Keratinocyte (primary cell): ENCODE measurements around the gene OR11L1. TPM values are rescaled to one million over a fixed set of nuclear protein-coding genes. Genes with fewer than 3 reads are reported as not detected.

ENCODE experiments used
- DNase-seq: peaks from one replicate; pipeline ENCODE4 v3.0.0-alpha.2; 2011; ENCODE audit warnings: low read depth, missing footprints, low spot score
- FAIRE-seq: peaks from 2 replicates; lab custom pipeline; 2011; peaks lifted over from hg19 to GRCh38; lab: Jason Lieb, UNC
- H2AFZ ChIP-seq: 2 replicates; pipeline ENCODE4 v1.6.0; 2012; ENCODE audit warnings: low read length, control low read depth, inconsistent platforms; ENCODE audit not compliant: control insufficient read depth
- H3K27ac ChIP-seq: 2 replicates; pipeline ENCODE4 v1.5.1; 2011; ENCODE audit warnings: low read length; ENCODE audit not compliant: control insufficient read depth, insufficient read depth
- H3K27me3 ChIP-seq: 3 replicates; pipeline ENCODE4 v1.6.0; 2011; ENCODE audit warnings: low read length; ENCODE audit not compliant: control insufficient read depth, insufficient read depth; ENCODE audit errors: extremely low read depth
- H3K36me3 ChIP-seq, 2 experiments: 2 replicates in 1 of 2; 3 replicates in 1 of 2; pipeline ENCODE4 v1.5.1; 2011; ENCODE audit warnings: low read length in 2 of 2, mild to moderate bottlenecking in 1 of 2; ENCODE audit not compliant: control insufficient read depth in 2 of 2, insufficient read depth in 2 of 2; ENCODE audit errors: extremely low read depth in 1 of 2
- H3K4me1 ChIP-seq: 3 replicates; pipeline ENCODE4 v1.5.1; 2011; ENCODE audit warnings: low read length; ENCODE audit not compliant: control insufficient read depth, insufficient read depth; ENCODE audit errors: extremely low read depth
- H3K4me2 ChIP-seq: 3 replicates; pipeline ENCODE4 v1.6.0; 2011; ENCODE audit warnings: low read depth, low read length; ENCODE audit not compliant: control insufficient read depth, insufficient read depth; ENCODE audit errors: extremely low read depth
- H3K4me3 ChIP-seq, 3 experiments: fragments of 200-600 bp in 1 of 3; sonication (generic) in 1 of 3; 2 replicates in 2 of 3; 3 replicates in 1 of 3; pipeline ENCODE4 v1.5.1; 2011 to 2016; ENCODE audit warnings: low read length in 3 of 3, mild to moderate bottlenecking in 3 of 3, control low read depth in 2 of 3, inconsistent platforms in 1 of 3, low read depth in 1 of 3, mixed read lengths in 1 of 3, mixed run types in 1 of 3, moderate library complexity in 1 of 3; ENCODE audit not compliant: control insufficient read depth in 2 of 3, insufficient read depth in 2 of 3; ENCODE audit errors: extremely low read depth in 1 of 3
- H3K79me2 ChIP-seq: 2 replicates; pipeline ENCODE4 v1.6.0; 2012; ENCODE audit warnings: low read length; ENCODE audit not compliant: control insufficient read depth, insufficient read depth
- H3K9ac ChIP-seq: 3 replicates; pipeline ENCODE4 v1.6.0; 2011; ENCODE audit warnings: low read length; ENCODE audit not compliant: control insufficient read depth, insufficient read depth; ENCODE audit errors: extremely low read depth
- H3K9me1 ChIP-seq: 3 replicates; pipeline ENCODE4 v1.6.0; 2011; ENCODE audit warnings: low read length; ENCODE audit not compliant: control insufficient read depth, insufficient read depth; ENCODE audit errors: extremely low read depth
- H3K9me3 ChIP-seq: 2 replicates; pipeline ENCODE4 v1.5.1; 2012; ENCODE audit warnings: low read depth, low read length; ENCODE audit not compliant: control insufficient read depth
- H4K20me1 ChIP-seq: 3 replicates; pipeline ENCODE4 v1.6.0; 2011; ENCODE audit warnings: low read length; ENCODE audit not compliant: control insufficient read depth, insufficient read depth; ENCODE audit errors: extremely low read depth
- CTCF ChIP-seq, 3 experiments: IDR thresholded peaks in 1 of 3; conservative IDR thresholded peaks in 1 of 3; optimal IDR thresholded peaks in 1 of 3; 2 replicates in 2 of 3; 3 replicates in 1 of 3; pipeline versions ENCODE3 to v1.5.1; 2011; ENCODE audit warnings: low read length in 3 of 3, mild to moderate bottlenecking in 3 of 3, moderate library complexity in 2 of 3, control low read depth in 1 of 3, inconsistent platforms in 1 of 3; ENCODE audit not compliant: insufficient read depth in 2 of 3; ENCODE audit errors: extremely low read depth in 1 of 3
- EZH2 ChIP-seq: IDR thresholded peaks from one replicate; pipeline ENCODE4 v1.6.1; 2012; ENCODE audit warnings: inconsistent platforms, mild to moderate bottlenecking, low read length, moderate library complexity
- dilution Hi-C: fragments of 300-500 bp; cut with MboI; formaldehyde crosslinking; loops from one replicate; pipeline ENCODE4 v1.7.0; 2020; ENCODE audit warnings: low sequenced_read_pairs; ENCODE audit not compliant: extremely low pct_ligation_motif_present
- polyA plus RNA-seq, 5 experiments: library from polyadenylated mRNA; depleted of rRNA in 3 of 5; stranded (reverse) in 3 of 5; stranded (forward) in 1 of 5; unstranded in 1 of 5; fragments of >200 nt; gene quantifications; 1 replicate in 1 of 5; 2 replicates in 3 of 5; 3 replicates in 1 of 5; pipeline versions ENCODE4 v1.2.1 to v1.2.3, GENCODE V29; 2011 to 2012; ENCODE audit warnings: missing spikeins in 2 of 5, low read depth in 1 of 5, low replicate concordance in 1 of 5

The OR11L1 gene
- polyA plus RNA-seq, 1 donor (not counting 4 experiments of a cell fraction or from before 2014, with no cell fraction given) = not detected

GRCh38 chr1:247843411-247843810, 1.7 kb upstream of the OR11L1 start:
- no peak overlapping the region for H3K4me2 ChIP-seq
- no peak overlapping the region for H3K9ac ChIP-seq
- no peak overlapping the region for H3K4me3 ChIP-seq
- no peaks in the 10 kb centered on the region for H4K20me1 ChIP-seq
- DNase-seq = no peak
- H3K27ac ChIP-seq = no peak overlapping the region
- no peaks in the 10 kb centered on the region for H3K36me3 ChIP-seq
- no peaks in the 10 kb centered on the region for H3K9me1 ChIP-seq
- H2AFZ ChIP-seq = no peak overlapping the region
- no peaks in the 10 kb centered on the region for H3K27me3 ChIP-seq
- TF ChIP-seq EZH2 (no peak), CTCF (optimal IDR thresholded peaks at IDR 0.05 in 1 of 3, IDR thresholded peaks at IDR 0.05 in 1 of 3, conservative IDR thresholded peaks at IDR 0.05 in 1 of 3; ENCODE audit: extremely low read depth in 1 of 3, insufficient read depth in 2 of 3, low read length in 3 of 3) (no peak)
- no peaks in the 10 kb centered on the region for H3K4me1 ChIP-seq
- FAIRE-seq = no peak
- dilution Hi-C loops = no loop called here
- no peaks in the 10 kb centered on the region for H3K79me2 ChIP-seq
- peaks cover 3% of the 10 kb centered on the region for H3K9me3 ChIP-seq

GRCh38 chr1:247840818-247841217, 878 bp downstream of the OR11L1 start:
- Histone ChIP-seq H4K20me1 (no peaks in the 10 kb centered on the region), H3K4me3 (no peak overlapping the region), H3K27me3 (no peaks in the 10 kb centered on the region), H3K79me2 (no peaks in the 10 kb centered on the region), H2AFZ (no peak overlapping the region), H3K4me2 (no peak overlapping the region), H3K9me3 (peaks cover 3% of the 10 kb centered on the region), H3K4me1 (no peaks in the 10 kb centered on the region), H3K9ac (no peak overlapping the region), H3K27ac (no peak overlapping the region), H3K36me3 (no peaks in the 10 kb centered on the region), H3K9me1 (no peaks in the 10 kb centered on the region)
- dilution Hi-C loops = no loop called here
- FAIRE-seq (no peak), DNase-seq (no peak)
- no peak for TF ChIP-seq CTCF (optimal IDR thresholded peaks at IDR 0.05 in 1 of 3, IDR thresholded peaks at IDR 0.05 in 1 of 3, conservative IDR thresholded peaks at IDR 0.05 in 1 of 3; ENCODE audit: extremely low read depth in 1 of 3, insufficient read depth in 2 of 3, low read length in 3 of 3)
- no peak for TF ChIP-seq EZH2
